SW480 (cell line): ENCODE measurements around the gene TBCD.
"Not testable (repeated sequence)": the region's sequence is repeated elsewhere in the genome, so short reads cannot be mapped to it uniquely, and the experiment has no call there.

Experiments used
- DNase-seq: peaks from one replicate; pipeline ENCODE4 v3.0.0-alpha.2; 2016; ENCODE audit warnings: low spot score

Gene TBCD

GRCh38 chr17:82974136-82974952 is 222.5 kb downstream of the TBCD start:
- no peak for DNase-seq

GRCh38 chr17:82976982-82977488 is 225.2 kb downstream of the TBCD start:
- DNase-seq: no peak

- DNase-seq: no peak
Measured at GRCh38 chr17:82977606-82978005, 225.7 kb downstream of the TBCD start.

GRCh38 chr17:82978765-82979349 is 227.0 kb downstream of the TBCD start:
- DNase-seq: no peak

- DNase-seq: no peak
Measured at GRCh38 chr17:82979718-82980117, 227.9 kb downstream of the TBCD start.

- DNase-seq: no peak
Measured at GRCh38 chr17:82980632-82981031, 228.8 kb downstream of the TBCD start.

- no peak for DNase-seq
Measured at GRCh38 chr17:82981141-82981730, 229.4 kb downstream of the TBCD start.

- DNase-seq: no peak
Measured at GRCh38 chr17:82983510-82984248, 231.8 kb downstream of the TBCD start.

- not testable (repeated sequence) for DNase-seq
Measured at GRCh38 chr17:82984249-82984617, 232.4 kb downstream of the TBCD start.

GRCh38 chr17:82984751-82985427 is 233.0 kb downstream of the TBCD start:
- peak; percentile 90 for DNase-seq

GRCh38 chr17:82985428-82985805 is 233.6 kb downstream of the TBCD start:
- DNase-seq: no peak

- DNase-seq: peak; percentile 93
Measured at GRCh38 chr17:82985973-82986372, 234.1 kb downstream of the TBCD start.

- DNase-seq: not testable (repeated sequence)
Measured at GRCh38 chr17:82989051-82989450, 237.2 kb downstream of the TBCD start.

- no peak for DNase-seq
Measured at GRCh38 chr17:82989881-82990280, 238.0 kb downstream of the TBCD start.

GRCh38 chr17:82993005-82993404 is 241.1 kb downstream of the TBCD start:
- DNase-seq: no peak
